Measurements from ENCODE around the gene FSD2.

The FSD2 gene

GRCh38 chr15:82805994-82806406, at the start of gene FSD2:
FSD2 (minus strand) TSS chr15:82806069; CDS start chr15:82787390, 18,679 bp downstream.
- no peak for DNase-seq

GRCh38 chr15:82854554-82854953, 48.7 kb upstream of the FSD2 start:
- no peak for DNase-seq

- no peak for DNase-seq
These were observed 47.2 kb upstream of the FSD2 start for GRCh38 chr15:82852941-82853561.

- DNase-seq: no peak
These were observed 46.2 kb upstream of the FSD2 start for GRCh38 chr15:82851981-82852511.

GRCh38 chr15:82851306-82851850, 45.5 kb upstream of the FSD2 start:
- DNase-seq: no peak

GRCh38 chr15:82850731-82851130, 44.9 kb upstream of the FSD2 start:
- no peak for DNase-seq

GRCh38 chr15:82849556-82850512, 44.0 kb upstream of the FSD2 start:
- DNase-seq: peak; percentile 59

GRCh38 chr15:82848241-82848993, 42.5 kb upstream of the FSD2 start:
- DNase-seq: no peak

GRCh38 chr15:82847703-82848102, 41.8 kb upstream of the FSD2 start:
- no peak for DNase-seq

- no peak for DNase-seq
These were observed 40.8 kb upstream of the FSD2 start for GRCh38 chr15:82846621-82847020.

- DNase-seq: no peak
These were observed 39.8 kb upstream of the FSD2 start for GRCh38 chr15:82845686-82846085.

- no peak for DNase-seq
These were observed 37.7 kb upstream of the FSD2 start for GRCh38 chr15:82843566-82843965.

GRCh38 chr15:82840166-82840565, 34.3 kb upstream of the FSD2 start:
- DNase-seq: no peak

- no peak for DNase-seq
These were observed 33.3 kb upstream of the FSD2 start for GRCh38 chr15:82839136-82839535.

- DNase-seq: no peak
These were observed 32.3 kb upstream of the FSD2 start for GRCh38 chr15:82838096-82838735.

GRCh38 chr15:82835391-82835917, 29.6 kb upstream of the FSD2 start:
- DNase-seq: no peak

GRCh38 chr15:82833362-82833682, 27.5 kb upstream of the FSD2 start:
- DNase-seq: no peak

GRCh38 chr15:82832601-82833361, 26.9 kb upstream of the FSD2 start:
- no peak for DNase-seq

GRCh38 chr15:82831894-82832600, 26.2 kb upstream of the FSD2 start:
- DNase-seq: no peak

GRCh38 chr15:82830427-82831173, 24.7 kb upstream of the FSD2 start:
- DNase-seq: no peak

All from midbrain (tissue), 1 donor.